ENCODE results near the gene PCSK6. TPM values are rescaled to one million over a fixed set of nuclear protein-coding genes. Genes with fewer than 3 reads are reported as not detected.

The PCSK6 gene
- total RNA-seq, 1 donor from 2014 or later: 6.8 TPM

GRCh38 chr15:101439285-101439919, 50.1 kb downstream of the PCSK6 start:
- no peak for FAIRE-seq
- Histone ChIP-seq H3K27me3 (ENCODE audit: control insufficient read depth, insufficient read depth, low read length) (peaks cover 10% of the 10 kb centered on the region), H3K4me3 (ENCODE audit: low read depth, low read length) (no peak overlapping the region), H3K36me3 (ENCODE audit: control insufficient read depth, insufficient read depth, low read length) (no peaks in the 10 kb centered on the region)
- TF ChIP-seq CTCF (IDR thresholded peaks at IDR 0.05; ENCODE audit: insufficient read depth, low read length, severe bottlenecking): no peak
- DNase-seq (ENCODE audit: low read depth): no peak

DNA sequence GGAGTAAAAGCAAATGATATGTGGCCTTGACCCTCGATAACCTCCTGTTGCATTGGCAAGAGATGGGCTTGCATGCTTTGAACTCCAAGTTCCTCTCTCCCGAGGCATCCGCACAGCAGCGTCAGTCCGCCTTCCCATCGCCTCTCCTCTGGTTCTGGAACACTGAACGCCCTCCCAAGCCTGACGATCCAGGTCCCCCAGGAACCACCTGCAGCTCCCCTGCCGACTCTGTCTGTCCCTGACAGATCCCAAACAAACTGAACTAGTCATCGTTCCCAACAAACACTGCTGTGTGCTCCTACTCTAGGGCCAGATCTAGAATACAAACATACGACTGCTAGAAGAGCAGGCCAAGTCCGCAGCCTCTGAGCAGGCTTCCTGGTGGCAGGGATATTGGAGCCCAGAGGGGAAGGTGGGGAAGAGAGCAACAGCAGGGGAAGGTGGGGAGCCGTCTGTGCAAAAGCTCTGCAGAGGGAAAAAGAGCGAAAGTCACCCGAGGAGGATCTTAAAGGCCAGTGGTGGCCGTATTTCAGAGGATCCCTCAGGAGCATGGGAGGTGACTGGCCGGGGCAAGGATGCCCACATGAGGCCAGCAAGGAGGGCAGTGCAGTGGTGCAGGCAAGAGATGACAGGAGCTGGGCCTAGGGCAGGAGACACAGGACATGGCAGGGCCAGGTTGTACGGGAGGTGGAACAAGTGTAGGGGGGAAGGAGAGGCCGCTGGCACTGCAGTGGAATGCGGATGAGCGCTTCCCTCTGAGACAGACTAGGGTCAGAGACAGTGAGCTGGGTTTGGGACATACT, 50.8 kb downstream of the PCSK6 start:
- no peak for TF ChIP-seq CTCF (IDR thresholded peaks at IDR 0.05; ENCODE audit: insufficient read depth, low read length, severe bottlenecking)
- FAIRE-seq (no peak), DNase-seq (ENCODE audit: low read depth) (no peak)
- Histone ChIP-seq H3K27me3 (ENCODE audit: control insufficient read depth, insufficient read depth, low read length) (peaks cover 10% of the 10 kb centered on the region), H3K4me3 (ENCODE audit: low read depth, low read length) (no peak overlapping the region), H3K36me3 (ENCODE audit: control insufficient read depth, insufficient read depth, low read length) (no peaks in the 10 kb centered on the region)

DNA sequence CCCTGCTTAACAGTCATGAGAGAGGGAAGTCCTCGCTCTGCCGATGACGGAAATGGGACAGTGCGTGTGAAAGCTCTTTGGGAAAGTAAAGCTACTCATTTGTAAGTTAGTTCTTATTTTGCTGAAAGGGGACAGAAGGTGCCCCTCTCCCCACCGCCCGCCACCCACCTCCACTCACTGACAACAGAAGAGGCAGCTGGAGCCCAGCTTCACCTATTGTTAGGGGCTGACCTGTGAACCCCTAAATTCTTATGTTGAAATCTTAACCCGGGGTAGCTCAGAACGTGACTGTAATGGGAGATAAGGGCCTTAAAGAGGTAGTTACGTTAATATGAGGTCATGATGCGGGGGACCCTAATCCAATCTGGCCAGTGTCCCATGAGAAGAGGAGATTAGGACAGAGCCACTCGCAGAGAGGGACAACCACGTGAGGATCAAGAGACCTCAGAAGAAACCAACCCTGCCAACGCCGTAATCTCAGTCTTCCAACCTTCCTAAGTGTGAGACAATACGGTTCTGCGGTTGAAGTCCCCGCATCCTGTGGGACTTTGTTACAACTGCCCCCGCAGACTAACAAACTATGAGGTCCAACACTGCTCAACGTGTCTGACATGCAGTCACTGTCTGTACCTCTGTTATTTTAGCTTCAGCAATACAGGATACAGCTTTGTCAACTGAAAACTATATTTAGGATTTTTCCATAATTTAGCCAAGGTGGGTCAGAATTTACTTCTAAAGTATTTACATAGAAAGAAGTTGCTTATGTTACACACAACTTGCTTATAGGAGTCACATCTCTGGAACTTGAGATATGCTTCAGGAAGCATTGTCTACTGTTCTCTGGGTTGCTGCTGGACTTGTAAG, 51.7 kb downstream of the PCSK6 start:
- no peak for TF ChIP-seq CTCF (IDR thresholded peaks at IDR 0.05; ENCODE audit: insufficient read depth, low read length, severe bottlenecking)
- FAIRE-seq: no peak
- no peak overlapping the region for H3K4me3 ChIP-seq (ENCODE audit: low read depth, low read length)

DNA sequence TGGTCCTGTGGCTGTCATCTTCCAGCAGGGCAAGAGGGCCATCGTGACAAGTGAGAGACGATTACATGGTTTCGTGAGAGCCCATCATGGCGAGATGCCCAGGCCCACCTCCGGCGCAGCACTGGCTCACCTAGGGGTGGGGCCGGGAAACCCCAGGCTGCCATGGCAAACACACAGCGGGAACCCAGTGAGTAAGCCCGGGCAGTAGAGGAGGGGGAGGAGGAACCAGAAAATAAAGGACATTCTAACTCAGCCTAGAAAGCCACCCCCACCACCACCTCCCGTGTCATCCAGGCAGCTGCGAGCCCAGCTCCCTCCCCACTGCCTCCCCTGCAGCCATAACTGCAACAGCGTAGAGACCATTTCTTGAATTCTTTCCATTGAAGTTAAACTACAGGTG, 52.3 kb downstream of the PCSK6 start:
- Histone ChIP-seq H3K36me3 (ENCODE audit: control insufficient read depth, insufficient read depth, low read length) (no peaks in the 10 kb centered on the region), H3K27me3 (ENCODE audit: control insufficient read depth, insufficient read depth, low read length) (peaks cover 10% of the 10 kb centered on the region), H3K4me3 (ENCODE audit: low read depth, low read length) (no peak overlapping the region)
- TF ChIP-seq CTCF (IDR thresholded peaks at IDR 0.05; ENCODE audit: insufficient read depth, low read length, severe bottlenecking): no peak
- FAIRE-seq (no peak), DNase-seq (ENCODE audit: low read depth) (peak; percentile 5)

More for the DNA sequence above, 51.7 kb downstream of the PCSK6 start:
- Histone ChIP-seq H3K36me3 (ENCODE audit: control insufficient read depth, insufficient read depth, low read length) (no peaks in the 10 kb centered on the region), H3K27me3 (ENCODE audit: control insufficient read depth, insufficient read depth, low read length) (peaks cover 10% of the 10 kb centered on the region)
- DNase-seq (ENCODE audit: low read depth): no peak

DNA sequence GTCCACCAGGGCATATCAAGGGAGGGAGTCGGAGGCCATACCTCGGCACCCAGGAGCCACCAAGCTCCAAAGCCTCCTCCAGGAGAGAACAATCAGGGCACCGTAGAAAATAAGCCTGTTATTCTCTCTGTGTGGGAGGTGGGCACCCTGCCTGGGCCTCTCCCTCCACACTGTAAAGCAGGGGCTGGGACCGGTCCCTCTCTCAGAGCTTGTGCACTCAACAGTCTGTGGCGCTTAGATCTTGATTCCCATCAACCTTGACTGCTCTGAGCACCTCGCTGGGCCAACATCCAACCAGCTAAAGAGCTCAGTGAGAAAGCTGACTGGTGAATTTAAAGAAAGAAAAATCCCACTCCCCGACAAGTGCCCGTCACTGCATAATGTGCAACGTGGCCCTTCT, 53.0 kb downstream of the PCSK6 start:
- no peak for DNase-seq (ENCODE audit: low read depth)

More for the DNA sequence above, 53.0 kb downstream of the PCSK6 start:
- H3K36me3 ChIP-seq (ENCODE audit: control insufficient read depth, insufficient read depth, low read length): no peaks in the 10 kb centered on the region
- TF ChIP-seq CTCF (IDR thresholded peaks at IDR 0.05; ENCODE audit: insufficient read depth, low read length, severe bottlenecking): no peak
- H3K27me3 ChIP-seq (ENCODE audit: control insufficient read depth, insufficient read depth, low read length): peaks cover 7% of the 10 kb centered on the region
- no peak for FAIRE-seq
- no peak overlapping the region for H3K4me3 ChIP-seq (ENCODE audit: low read depth, low read length)

Data from bronchial epithelial cell (primary cell).